Putamen (tissue), 1 donor: ENCODE results near the gene TEX29.

ENCODE experiments used
- DNase-seq: peaks from one replicate; pipeline ENCODE4 v3.0.0-alpha.2; 2016; ENCODE audit warnings: low spot score

TEX29 gene

GRCh38 chr13:111341886-111342285 is 21.4 kb downstream of the TEX29 start:
- DNase-seq, result no peak

GRCh38 chr13:111342721-111343120 is 22.3 kb downstream of the TEX29 start:
- no peak for DNase-seq

- DNase-seq, result no peak
Measured at GRCh38 chr13:111343186-111343805, 22.9 kb downstream of the TEX29 start.

GRCh38 chr13:111344471-111345191 is 24.2 kb downstream of the TEX29 start:
- DNase-seq, result no peak

- DNase-seq, result no peak
Measured at GRCh38 chr13:111345682-111346081, 25.2 kb downstream of the TEX29 start.

- no peak for DNase-seq
Measured at GRCh38 chr13:111346101-111346680, 25.7 kb downstream of the TEX29 start.

- DNase-seq, result no peak
Measured at GRCh38 chr13:111347438-111347837, 27.0 kb downstream of the TEX29 start.

GRCh38 chr13:111353508-111353907 is 33.1 kb downstream of the TEX29 start:
- no peak for DNase-seq

- no peak for DNase-seq
Measured at GRCh38 chr13:111354789-111355188, 34.3 kb downstream of the TEX29 start.

- DNase-seq, result no peak
Measured at GRCh38 chr13:111356795-111357194, 36.4 kb downstream of the TEX29 start.

- DNase-seq, result no peak
Measured at GRCh38 chr13:111359237-111359915, 38.9 kb downstream of the TEX29 start.

- no peak for DNase-seq
Measured at GRCh38 chr13:111359930-111360329, 39.5 kb downstream of the TEX29 start.

- no peak for DNase-seq
Measured at GRCh38 chr13:111360452-111360851, 40.0 kb downstream of the TEX29 start.

GRCh38 chr13:111361046-111361872 is 40.8 kb downstream of the TEX29 start:
- no peak for DNase-seq

GRCh38 chr13:111361873-111362648 is 41.6 kb downstream of the TEX29 start:
- DNase-seq, result no peak

GRCh38 chr13:111363121-111363520 is 42.7 kb downstream of the TEX29 start:
- no peak for DNase-seq

GRCh38 chr13:111363591-111363990 is 43.1 kb downstream of the TEX29 start:
- DNase-seq, result no peak

GRCh38 chr13:111365149-111366005 is 44.9 kb downstream of the TEX29 start:
- no peak for DNase-seq

- DNase-seq, result no peak
Measured at GRCh38 chr13:111367340-111367739, 46.9 kb downstream of the TEX29 start.

GRCh38 chr13:111368091-111368490 is 47.6 kb downstream of the TEX29 start:
- DNase-seq, result no peak
